ENCODE results near the gene BAZ2B. TPM values are rescaled to one million over a fixed set of nuclear protein-coding genes. Genes with fewer than 3 reads are reported as not detected.

Gene BAZ2B
- total RNA-seq, 1 experiment from 2014 or later: 34.9 TPM

DNA sequence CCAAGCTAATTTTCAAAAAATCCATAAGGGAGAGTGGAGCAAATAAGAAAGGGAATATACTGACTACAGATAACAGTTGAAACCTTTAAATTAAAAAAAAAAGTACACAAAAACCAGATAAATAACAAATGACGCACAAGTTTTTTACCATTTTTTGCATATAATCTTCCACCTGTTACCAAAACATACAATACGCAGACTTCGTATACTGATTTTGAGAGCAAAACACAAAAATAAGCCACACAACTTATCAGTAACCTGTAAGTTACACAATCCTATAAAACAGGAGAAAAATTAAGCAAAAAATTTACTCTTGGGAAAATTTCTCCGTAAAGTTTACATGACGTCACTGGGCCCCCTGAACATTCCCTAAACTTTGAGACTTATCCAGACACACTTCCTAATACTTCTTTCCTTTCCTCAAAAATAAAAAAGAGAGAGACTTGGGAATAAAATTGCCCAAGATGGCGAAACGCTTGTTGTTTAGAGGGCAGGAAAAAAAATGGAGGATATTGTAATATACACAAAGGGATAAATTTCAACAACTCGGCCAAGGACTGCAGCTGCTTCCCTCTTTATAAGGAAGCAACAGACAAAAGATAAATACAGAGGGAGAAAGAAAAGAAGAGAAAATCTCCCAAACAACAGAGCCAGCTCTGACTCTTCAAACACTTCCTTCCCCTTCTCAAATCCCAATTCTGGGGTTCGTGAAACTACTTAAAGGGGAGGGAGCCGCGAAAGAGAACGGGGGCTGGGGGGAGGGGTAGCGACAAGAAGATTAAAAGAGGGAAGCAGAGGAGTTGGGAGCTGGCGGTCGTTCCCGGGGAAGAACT, 1.6 kb downstream of the BAZ2B start:
- H3K4me3 ChIP-seq: peak overlapping the region; percentile 71
- peaks cover 32% of the 10 kb centered on the region for H3K79me2 ChIP-seq (ENCODE audit: low read depth)
- 0 out of 2 replicates have a peak, but pooled peaks cover 9% of the 10 kb centered on the region for H3F3A ChIP-seq (ENCODE audit: insufficient read depth, low read depth)
- no peaks in the 10 kb centered on the region for H3K27me3 ChIP-seq (ENCODE audit: insufficient read depth, low read depth)
- H3K36me3 ChIP-seq (ENCODE audit: low read depth): no peaks in the 10 kb centered on the region
- no peaks in the 10 kb centered on the region for H4K20me1 ChIP-seq (ENCODE audit: insufficient read depth)
- DNase-seq: peak in 1 of 2 experiments; percentile 39
- H3K9me2 ChIP-seq (ENCODE audit: insufficient read depth): no peaks in the 10 kb centered on the region
- H3K9me3 ChIP-seq (ENCODE audit: insufficient read depth, low read depth): no peaks in the 10 kb centered on the region; the same call in 1 of the 2 replicates
- H3K4me2 ChIP-seq: peak overlapping the region; percentile 94
- intact Hi-C loops (cut with micrococcal nuclease; ENCODE audit: unreplicated experiment): loop anchor here (1.0 kb wide), 1 partner anchor 98 kb away; the partner anchor contains the start of gene MARCHF7
- BruUV-seq (replicated peaks): TSS peak; percentile 40
- peak overlapping the region; percentile 92 for H3K27ac ChIP-seq
- CTCF ChIA-PET: interaction anchor here (0.6 kb wide), 1 partner anchor 468 kb away, joined by 3 read pairs; no protein-coding TSS in a partner anchor
- POLR2A ChIA-PET (ENCODE audit: unreplicated experiment): interaction anchor here (0.6 to 1.1 kb wide), 5 partner anchors 12 to 210 kb away, joined by 3 to 19 read pairs (median 3); no protein-coding TSS in a partner anchor
- peaks cover 19% of the 10 kb centered on the region for H3K4me1 ChIP-seq (replicated peaks; ENCODE audit: insufficient read depth)
- TF ChIP-seq EZH2 (IDR thresholded peaks at IDR 0.05; ENCODE audit: low read depth): no peak
- TF ChIP-seq, protein P1, sequence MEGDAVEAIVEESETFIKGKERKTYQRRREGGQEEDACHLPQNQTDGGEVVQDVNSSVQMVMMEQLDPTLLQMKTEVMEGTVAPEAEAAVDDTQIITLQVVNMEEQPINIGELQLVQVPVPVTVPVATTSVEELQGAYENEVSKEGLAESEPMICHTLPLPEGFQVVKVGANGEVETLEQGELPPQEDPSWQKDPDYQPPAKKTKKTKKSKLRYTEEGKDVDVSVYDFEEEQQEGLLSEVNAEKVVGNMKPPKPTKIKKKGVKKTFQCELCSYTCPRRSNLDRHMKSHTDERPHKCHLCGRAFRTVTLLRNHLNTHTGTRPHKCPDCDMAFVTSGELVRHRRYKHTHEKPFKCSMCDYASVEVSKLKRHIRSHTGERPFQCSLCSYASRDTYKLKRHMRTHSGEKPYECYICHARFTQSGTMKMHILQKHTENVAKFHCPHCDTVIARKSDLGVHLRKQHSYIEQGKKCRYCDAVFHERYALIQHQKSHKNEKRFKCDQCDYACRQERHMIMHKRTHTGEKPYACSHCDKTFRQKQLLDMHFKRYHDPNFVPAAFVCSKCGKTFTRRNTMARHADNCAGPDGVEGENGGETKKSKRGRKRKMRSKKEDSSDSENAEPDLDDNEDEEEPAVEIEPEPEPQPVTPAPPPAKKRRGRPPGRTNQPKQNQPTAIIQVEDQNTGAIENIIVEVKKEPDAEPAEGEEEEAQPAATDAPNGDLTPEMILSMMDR (conservative IDR thresholded peaks at IDR 0.05): no peak
- peak overlapping the region; percentile 87 for H2AFZ ChIP-seq

- Histone ChIP-seq H3K4me3 (peak overlapping the region; percentile 71), H2AFZ (peak overlapping the region; percentile 87), H3K9me2 (ENCODE audit: insufficient read depth) (no peaks in the 10 kb centered on the region), H3K4me1 (replicated peaks; ENCODE audit: insufficient read depth) (peaks cover 19% of the 10 kb centered on the region), H3K36me3 (ENCODE audit: low read depth) (no peaks in the 10 kb centered on the region), H4K20me1 (ENCODE audit: insufficient read depth) (no peaks in the 10 kb centered on the region), H3K4me2 (peak overlapping the region; percentile 94), H3K27ac (peak overlapping the region; percentile 92; the same call in 1 of the 2 replicates), H3K27me3 (ENCODE audit: insufficient read depth, low read depth) (no peaks in the 10 kb centered on the region), H3F3A (ENCODE audit: insufficient read depth, low read depth) (0 out of 2 replicates have a peak, but pooled peaks cover 9% of the 10 kb centered on the region), H3K79me2 (ENCODE audit: low read depth) (peaks cover 32% of the 10 kb centered on the region), H3K9me3 (ENCODE audit: insufficient read depth, low read depth) (no peaks in the 10 kb centered on the region; the same call in 1 of the 2 replicates)
- TF ChIP-seq, protein P1 (conservative IDR thresholded peaks at IDR 0.05): no peak
- no peak for TF ChIP-seq EZH2 (IDR thresholded peaks at IDR 0.05; ENCODE audit: low read depth)
- DNase-seq: no peak
- intact Hi-C loops (cut with micrococcal nuclease; ENCODE audit: unreplicated experiment): no loop called here
- POLR2A ChIA-PET (ENCODE audit: unreplicated experiment): interaction anchor here (0.6 to 1.1 kb wide), 4 partner anchors 11 to 209 kb away, joined by 3 to 19 read pairs (median 3); no protein-coding TSS in a partner anchor
- CTCF ChIA-PET: interaction anchor here (0.6 kb wide), 1 partner anchor 467 kb away, joined by 3 read pairs; no protein-coding TSS in a partner anchor
- no TSS peak for BruUV-seq (replicated peaks)
Observed at GRCh38 chr2:159613651-159614285, 2.6 kb downstream of the BAZ2B start.

DNA sequence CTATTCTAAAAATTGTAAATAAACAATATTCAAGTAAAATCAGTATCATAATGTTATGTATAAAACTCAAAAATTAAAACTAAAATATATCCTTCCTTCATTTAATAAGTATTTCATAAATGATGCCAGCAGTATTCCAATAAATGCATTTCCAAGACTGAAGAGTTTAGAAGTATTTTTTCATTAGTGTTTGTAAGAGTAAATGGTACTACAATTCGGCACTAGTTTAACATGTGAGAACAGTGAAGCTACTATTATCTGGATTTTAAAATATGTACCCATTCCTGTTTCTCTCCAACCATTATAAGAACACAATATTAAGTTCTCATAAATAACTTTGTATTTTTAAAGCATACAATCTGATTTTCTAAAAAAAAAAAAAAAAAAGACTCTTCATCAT, 3.3 kb downstream of the BAZ2B start:
- intact Hi-C loops (cut with micrococcal nuclease; ENCODE audit: unreplicated experiment): no loop called here
- H2AFZ ChIP-seq: no peak overlapping the region
- H3K27me3 ChIP-seq (ENCODE audit: insufficient read depth, low read depth): no peaks in the 10 kb centered on the region
- H3K27ac ChIP-seq: no peak overlapping the region
- no peaks in the 10 kb centered on the region for H4K20me1 ChIP-seq (ENCODE audit: insufficient read depth)
- peaks cover 19% of the 10 kb centered on the region for H3K4me1 ChIP-seq (replicated peaks; ENCODE audit: insufficient read depth)
- H3K9me2 ChIP-seq (ENCODE audit: insufficient read depth): no peaks in the 10 kb centered on the region
- POLR2A ChIA-PET (ENCODE audit: unreplicated experiment): no interaction called here
- H3K4me3 ChIP-seq: peak overlapping the region; percentile 71; the same call in 1 of the 2 replicates
- 0 out of 2 replicates have a peak, but pooled peaks cover 9% of the 10 kb centered on the region for H3F3A ChIP-seq (ENCODE audit: insufficient read depth, low read depth)
- H3K9me3 ChIP-seq (ENCODE audit: insufficient read depth, low read depth): no peaks in the 10 kb centered on the region; the same call in 1 of the 2 replicates
- CTCF ChIA-PET: interaction anchor here (0.5 kb wide), 1 partner anchor 19 kb away, joined by 3 read pairs; no protein-coding TSS in a partner anchor
- DNase-seq: no peak
- peaks cover 32% of the 10 kb centered on the region for H3K79me2 ChIP-seq (ENCODE audit: low read depth)
- TF ChIP-seq, protein P1 (conservative IDR thresholded peaks at IDR 0.05): no peak
- TF ChIP-seq EZH2 (IDR thresholded peaks at IDR 0.05; ENCODE audit: low read depth): no peak
- peak overlapping the region; percentile 94 for H3K4me2 ChIP-seq
- no TSS peak for BruUV-seq (replicated peaks)
- H3K36me3 ChIP-seq (ENCODE audit: low read depth): no peaks in the 10 kb centered on the region

Measured in PC-9 (cell line).